IMR-90 (cell line): ENCODE data around the gene OGG1. TPM values are rescaled to one million over a fixed set of nuclear protein-coding genes. Genes with fewer than 3 reads are reported as not detected.

Source experiments
- ATAC-seq: fragments of 200-7000 bp; cut with Tn5 transposase; 2 replicates; pipeline ENCODE4 v1.9.1; 2020; ENCODE audit warnings: low read depth, mild to moderate bottlenecking, moderate library complexity
- BruUV-seq: library from RNA; stranded (reverse); fragments of 400-500 nt; replicated peaks from 2 replicates; lab custom pipeline; 2021; lab: Mats Ljungman, UMichigan
- CTCF ChIA-PET: fragments of 300-600 bp; formaldehyde crosslinking; extraction: SDS; loops from one replicate; lab custom pipeline; 2021; ENCODE audit warnings: antibody characterized with exemption; lab: Yijun Ruan, JAX
- POLR2A ChIA-PET: fragments of 300-600 bp; sonication (Branson Sonifier 250); formaldehyde crosslinking; loops from one replicate; lab custom pipeline; 2022; ENCODE audit warnings: antibody characterized with exemption; ENCODE audit not compliant: unreplicated experiment; lab: Charles Lee
- DNase-seq: peaks from one replicate; pipeline ENCODE4 v3.0.0; 2013
- H2AFZ ChIP-seq: replicated peaks from 2 replicates; pipeline ENCODE3; 2013; ENCODE audit warnings: low read length, mild to moderate bottlenecking; ENCODE audit not compliant: poor library complexity
- H2AK5ac ChIP-seq: 2 replicates; pipeline ENCODE4 v1.6.1; 2013; ENCODE audit warnings: low read depth, low read length, inconsistent platforms
- H2AK9ac ChIP-seq: replicated peaks from 2 replicates; pipeline ENCODE3; 2013; ENCODE audit warnings: mild to moderate bottlenecking, low read depth, low read length, moderate library complexity; ENCODE audit not compliant: poor library complexity
- H2BK120ac ChIP-seq: 2 replicates; pipeline ENCODE4 v1.6.1; 2013; ENCODE audit warnings: low read depth, low read length, inconsistent platforms
- H2BK15ac ChIP-seq: 3 replicates; pipeline ENCODE4 v1.6.1; 2013; ENCODE audit warnings: low read depth, low read length, inconsistent platforms
- H2BK20ac ChIP-seq: 2 replicates; pipeline ENCODE4 v1.6.1; 2013; ENCODE audit warnings: low read depth, mild to moderate bottlenecking, inconsistent platforms, low read length, moderate library complexity
- H2BK5ac ChIP-seq: 2 replicates; pipeline ENCODE4 v1.6.1; 2013; ENCODE audit warnings: mild to moderate bottlenecking, low read depth, low read length, inconsistent platforms; ENCODE audit not compliant: poor library complexity, severe bottlenecking
- H3K14ac ChIP-seq: replicated peaks from 2 replicates; pipeline ENCODE4 v1.6.1; 2013; ENCODE audit warnings: low read depth, low read length, inconsistent platforms
- H3K18ac ChIP-seq: 2 replicates; pipeline ENCODE4 v1.6.1; 2013; ENCODE audit warnings: low read depth, low read length, control low read depth
- H3K23ac ChIP-seq: 2 replicates; pipeline ENCODE4 v1.6.1; 2013; ENCODE audit warnings: low read depth, low read length, inconsistent platforms
- H3K27ac ChIP-seq: 2 replicates; pipeline ENCODE4 v1.5.1; 2013; ENCODE audit warnings: mild to moderate bottlenecking, control low read depth, low read length; ENCODE audit not compliant: insufficient read depth
- H3K27me3 ChIP-seq: 2 replicates; pipeline ENCODE4 v1.6.1; 2013; ENCODE audit warnings: low read length; ENCODE audit not compliant: control insufficient read depth, insufficient read depth
- H3K36me3 ChIP-seq: 2 replicates; pipeline ENCODE4 v1.6.1; 2013; ENCODE audit warnings: low read length, mixed read lengths; ENCODE audit not compliant: control insufficient read depth, insufficient read depth
- H3K4ac ChIP-seq: 2 replicates; pipeline ENCODE4 v1.6.1; 2013; ENCODE audit warnings: low read depth, low read length, inconsistent platforms
- H3K4me1 ChIP-seq: 2 replicates; pipeline ENCODE4 v1.6.1; 2013; ENCODE audit warnings: low read length, mixed read lengths; ENCODE audit not compliant: control insufficient read depth, insufficient read depth
- H3K4me2 ChIP-seq: 2 replicates; pipeline ENCODE4 v1.6.1; 2013; ENCODE audit warnings: low read depth, mild to moderate bottlenecking, control low read depth, low read length, moderate library complexity
- H3K4me3 ChIP-seq: 2 replicates; pipeline ENCODE4 v1.5.1; 2013; ENCODE audit warnings: low read depth, mild to moderate bottlenecking, control low read depth, low read length, moderate library complexity; ENCODE audit not compliant: insufficient read depth
- H3K56ac ChIP-seq: 2 replicates; pipeline ENCODE4 v1.6.1; 2013; ENCODE audit warnings: low read length, inconsistent platforms; ENCODE audit not compliant: insufficient read depth; ENCODE audit errors: extremely low read depth
- H3K79me1 ChIP-seq, 2 experiments: 2 replicates each; pipeline ENCODE4 v1.6.1; 2013; ENCODE audit warnings: low read length in 2 of 2, inconsistent platforms in 1 of 2, low read depth in 1 of 2
- H3K9ac ChIP-seq: 2 replicates; pipeline ENCODE4 v1.6.1; 2013; ENCODE audit warnings: low read depth, low read length, control low read depth
- H3K9me1 ChIP-seq: 2 replicates; pipeline ENCODE4 v1.6.1; 2013; ENCODE audit warnings: low read length, inconsistent platforms; ENCODE audit not compliant: insufficient read depth
- H3K9me3 ChIP-seq: 2 replicates; pipeline ENCODE4 v1.6.1; 2013; ENCODE audit warnings: low read length; ENCODE audit not compliant: control insufficient read depth, insufficient read depth
- H4K20me1 ChIP-seq: 2 replicates; pipeline ENCODE4 v1.6.1; 2013; ENCODE audit warnings: low read length, inconsistent platforms; ENCODE audit not compliant: insufficient read depth
- H4K5ac ChIP-seq: 2 replicates; pipeline ENCODE4 v1.6.1; 2013; ENCODE audit warnings: mild to moderate bottlenecking, low read depth, low read length, control low read depth
- H4K8ac ChIP-seq, 2 experiments: 2 replicates each; pipeline ENCODE4 v1.6.1; 2013; ENCODE audit warnings: low read depth in 2 of 2, low read length in 2 of 2, control low read depth in 1 of 2, inconsistent platforms in 1 of 2
- H4K91ac ChIP-seq: 2 replicates; pipeline ENCODE4 v1.6.1; 2013; ENCODE audit warnings: low read depth, low read length, inconsistent platforms; ENCODE audit not compliant: insufficient read depth
- CHD1 ChIP-seq: IDR thresholded peaks from 2 replicates; pipeline ENCODE4 v1.6.1; 2012; ENCODE audit warnings: low read depth, low read length, improper control_type of control experiment
- RCOR1 ChIP-seq: IDR thresholded peaks from 2 replicates; pipeline ENCODE4 v1.6.1; 2012; ENCODE audit warnings: mild to moderate bottlenecking, low read length, improper control_type of control experiment; ENCODE audit not compliant: insufficient replicate concordance
- WGBS, 2 experiments: methylation state at CpG; one replicate each; pipeline versions ENCODE4 v1.1.5 to v1.1.7; 2013; ENCODE audit warnings: missing lambda C conversion rate in 2 of 2; ENCODE audit not compliant: insufficient read length in 1 of 2; ENCODE audit errors: extremely low coverage in 2 of 2; 5-methylcytosine and 5-hydroxymethylcytosine counted together
- dilution Hi-C: fragments of 300-500 bp; cut with HindIII; formaldehyde crosslinking; loops from one replicate; pipeline ENCODE4 v1.14.3; 2018; ENCODE audit warnings: low sequenced_read_pairs; ENCODE audit not compliant: unreplicated experiment
- in situ Hi-C: fragments of 300-500 bp; cut with MboI; formaldehyde crosslinking; loops from 3 replicates; pipeline ENCODE4 v1.14.3; 2019; ENCODE audit warnings: low sequenced_read_pairs, inconsistent platforms, mixed read lengths
- intact Hi-C: fragments of 100-400 bp; cut with micrococcal nuclease; formaldehyde crosslinking; loops from 2 replicates; pipeline ENCODE4 v1.10.0; 2022
- polyA plus RNA-seq, 3 experiments: library from polyadenylated mRNA; depleted of rRNA; stranded (reverse); fragments of >200 nt; gene quantifications; 2 replicates each; pipeline ENCODE4 v1.2.3, GENCODE V29; 2012; ENCODE audit warnings: low replicate concordance in 1 of 3
- total RNA-seq: library from RNA; depleted of rRNA; stranded (reverse); fragments of >200 nt; gene quantifications from 2 replicates; pipeline ENCODE4 v1.2.3, GENCODE V29; 2012

Gene OGG1
- total and polyA plus RNA-seq, 2 of the 4 experiments (the other 2 are of a cell fraction), result 14.9 to 25.6 TPM

- H3K4me2 ChIP-seq, result no peak overlapping the region
- POLR2A ChIA-PET, result no interaction called here
- CTCF ChIA-PET, result no interaction called here
Measured at GRCh38 chr3:9767418-9767817, 17.7 kb downstream of the OGG1 start.

More at GRCh38 chr3:9767418-9767817, 17.7 kb downstream of the OGG1 start:
- intact Hi-C loops, result no loop called here
- no peak overlapping the region for H3K27ac ChIP-seq
- peak overlapping the region; percentile 43 for H2AK5ac ChIP-seq
- no peak overlapping the region for H2BK5ac ChIP-seq
- DNase-seq (no peak), ATAC-seq (no peak)
- H4K91ac ChIP-seq, result 0 out of 2 replicates have a peak overlapping the region, but pooled peaks have one; percentile 38
- H3K9ac ChIP-seq, result no peak overlapping the region
- in situ Hi-C loops, result no loop called here
- BruUV-seq, result no TSS peak
- peaks cover 8% of the 10 kb centered on the region; the same call in 1 of the 2 replicates for H4K20me1 ChIP-seq
- TF ChIP-seq RCOR1 (no peak), CHD1 (no peak)
- no peak overlapping the region for H3K4me3 ChIP-seq
- peaks cover 28% of the 10 kb centered on the region for H3K9me1 ChIP-seq
- peaks cover 16 to 49% of the 10 kb centered on the region in 2 experiments for H3K79me1 ChIP-seq
- H2BK20ac ChIP-seq, result no peak overlapping the region
- dilution Hi-C loops, result no loop called here
- H4K5ac ChIP-seq, result no peak overlapping the region
- 0 out of 4 replicates have a peak overlapping the region, but pooled peaks of 1 of the 2 experiments have one; percentile 18 for H4K8ac ChIP-seq
- H2AK9ac ChIP-seq, result no peak overlapping the region
- peaks cover 3% of the 10 kb centered on the region for H3K36me3 ChIP-seq
- H3K27me3 ChIP-seq, result no peaks in the 10 kb centered on the region
- peak overlapping the region; percentile 59 for H2AFZ ChIP-seq
- H3K4ac ChIP-seq, result no peak overlapping the region
- H3K9me3 ChIP-seq, result no peaks in the 10 kb centered on the region
- H3K56ac ChIP-seq, result no peak overlapping the region
- no peak overlapping the region for H2BK15ac ChIP-seq
- no peak overlapping the region for H2BK120ac ChIP-seq
- H3K4me1 ChIP-seq, result peaks cover 27% of the 10 kb centered on the region
- no peak overlapping the region for H3K18ac ChIP-seq
- WGBS, 2 experiments, result 80% methylated on average over 2 of the region's 7 CpGs; no CpG with 5 or more reads in 1 of the 2 experiments
- H3K23ac ChIP-seq, result peak overlapping the region; percentile 82; the same call in 1 of the 2 replicates
- no peak overlapping the region for H3K14ac ChIP-seq
